Measurements from ENCODE around the gene PEMT.

The PEMT gene

GRCh38 chr17:17577373-17577772 lies 14.1 kb downstream of the PEMT start:
- Histone ChIP-seq H3F3A (ENCODE audit: insufficient read depth) (no peaks in the 10 kb centered on the region), H4K20me1 (ENCODE audit: low read depth, low read length) (no peaks in the 10 kb centered on the region), H3K4me2 (ENCODE audit: low read depth, low read length, poor library complexity, severe bottlenecking) (no peak overlapping the region), H3K4me3 (ENCODE audit: insufficient read depth, low read length, poor library complexity, severe bottlenecking) (no peak overlapping the region), H3K9me3 (ENCODE audit: insufficient read depth, low read length) (no peaks in the 10 kb centered on the region), H3K27ac (ENCODE audit: low read depth, low read length) (no peak overlapping the region), H3K79me2 (ENCODE audit: insufficient read depth, low read length) (no peaks in the 10 kb centered on the region), H3K9ac (ENCODE audit: low read length) (no peak overlapping the region), H3K27me3 (ENCODE audit: low read length) (no peaks in the 10 kb centered on the region), H3K9me2 (replicated peaks; ENCODE audit: insufficient read depth, low read length) (no peaks in the 10 kb centered on the region), H3K36me3 (ENCODE audit: low read length) (no peaks in the 10 kb centered on the region), H2AFZ (ENCODE audit: low read depth, low read length, severe bottlenecking) (no peak overlapping the region)
- TF ChIP-seq, protein P1, sequence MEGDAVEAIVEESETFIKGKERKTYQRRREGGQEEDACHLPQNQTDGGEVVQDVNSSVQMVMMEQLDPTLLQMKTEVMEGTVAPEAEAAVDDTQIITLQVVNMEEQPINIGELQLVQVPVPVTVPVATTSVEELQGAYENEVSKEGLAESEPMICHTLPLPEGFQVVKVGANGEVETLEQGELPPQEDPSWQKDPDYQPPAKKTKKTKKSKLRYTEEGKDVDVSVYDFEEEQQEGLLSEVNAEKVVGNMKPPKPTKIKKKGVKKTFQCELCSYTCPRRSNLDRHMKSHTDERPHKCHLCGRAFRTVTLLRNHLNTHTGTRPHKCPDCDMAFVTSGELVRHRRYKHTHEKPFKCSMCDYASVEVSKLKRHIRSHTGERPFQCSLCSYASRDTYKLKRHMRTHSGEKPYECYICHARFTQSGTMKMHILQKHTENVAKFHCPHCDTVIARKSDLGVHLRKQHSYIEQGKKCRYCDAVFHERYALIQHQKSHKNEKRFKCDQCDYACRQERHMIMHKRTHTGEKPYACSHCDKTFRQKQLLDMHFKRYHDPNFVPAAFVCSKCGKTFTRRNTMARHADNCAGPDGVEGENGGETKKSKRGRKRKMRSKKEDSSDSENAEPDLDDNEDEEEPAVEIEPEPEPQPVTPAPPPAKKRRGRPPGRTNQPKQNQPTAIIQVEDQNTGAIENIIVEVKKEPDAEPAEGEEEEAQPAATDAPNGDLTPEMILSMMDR (IDR thresholded peaks at IDR 0.05; ENCODE audit: insufficient read depth, low read length, poor library complexity, severe bottlenecking): no peak
- TF ChIP-seq EZH2phosphoT487 (conservative IDR thresholded peaks at IDR 0.05; ENCODE audit: low read length): no peak

- H4K20me1 ChIP-seq (ENCODE audit: low read depth, low read length): no peaks in the 10 kb centered on the region
- H3F3A ChIP-seq (ENCODE audit: insufficient read depth): no peaks in the 10 kb centered on the region
- H3K27ac ChIP-seq (ENCODE audit: low read depth, low read length): no peak overlapping the region
- no peak for TF ChIP-seq EZH2phosphoT487 (conservative IDR thresholded peaks at IDR 0.05; ENCODE audit: low read length)
- TF ChIP-seq, protein P1 (IDR thresholded peaks at IDR 0.05; ENCODE audit: insufficient read depth, low read length, poor library complexity, severe bottlenecking): no peak
- H3K9me3 ChIP-seq (ENCODE audit: insufficient read depth, low read length): no peaks in the 10 kb centered on the region
- H3K36me3 ChIP-seq (ENCODE audit: low read length): no peaks in the 10 kb centered on the region
- H3K9me2 ChIP-seq (replicated peaks; ENCODE audit: insufficient read depth, low read length): no peaks in the 10 kb centered on the region
- no peaks in the 10 kb centered on the region for H3K27me3 ChIP-seq (ENCODE audit: low read length)
- no peaks in the 10 kb centered on the region for H3K79me2 ChIP-seq (ENCODE audit: insufficient read depth, low read length)
- no peak overlapping the region for H3K9ac ChIP-seq (ENCODE audit: low read length)
- H3K4me2 ChIP-seq (ENCODE audit: low read depth, low read length, poor library complexity, severe bottlenecking): no peak overlapping the region
- no peak overlapping the region for H3K4me3 ChIP-seq (ENCODE audit: insufficient read depth, low read length, poor library complexity, severe bottlenecking)
- H2AFZ ChIP-seq (ENCODE audit: low read depth, low read length, severe bottlenecking): no peak overlapping the region
Measured at GRCh38 chr17:17576772-17577234, 14.7 kb downstream of the PEMT start.

DNA sequence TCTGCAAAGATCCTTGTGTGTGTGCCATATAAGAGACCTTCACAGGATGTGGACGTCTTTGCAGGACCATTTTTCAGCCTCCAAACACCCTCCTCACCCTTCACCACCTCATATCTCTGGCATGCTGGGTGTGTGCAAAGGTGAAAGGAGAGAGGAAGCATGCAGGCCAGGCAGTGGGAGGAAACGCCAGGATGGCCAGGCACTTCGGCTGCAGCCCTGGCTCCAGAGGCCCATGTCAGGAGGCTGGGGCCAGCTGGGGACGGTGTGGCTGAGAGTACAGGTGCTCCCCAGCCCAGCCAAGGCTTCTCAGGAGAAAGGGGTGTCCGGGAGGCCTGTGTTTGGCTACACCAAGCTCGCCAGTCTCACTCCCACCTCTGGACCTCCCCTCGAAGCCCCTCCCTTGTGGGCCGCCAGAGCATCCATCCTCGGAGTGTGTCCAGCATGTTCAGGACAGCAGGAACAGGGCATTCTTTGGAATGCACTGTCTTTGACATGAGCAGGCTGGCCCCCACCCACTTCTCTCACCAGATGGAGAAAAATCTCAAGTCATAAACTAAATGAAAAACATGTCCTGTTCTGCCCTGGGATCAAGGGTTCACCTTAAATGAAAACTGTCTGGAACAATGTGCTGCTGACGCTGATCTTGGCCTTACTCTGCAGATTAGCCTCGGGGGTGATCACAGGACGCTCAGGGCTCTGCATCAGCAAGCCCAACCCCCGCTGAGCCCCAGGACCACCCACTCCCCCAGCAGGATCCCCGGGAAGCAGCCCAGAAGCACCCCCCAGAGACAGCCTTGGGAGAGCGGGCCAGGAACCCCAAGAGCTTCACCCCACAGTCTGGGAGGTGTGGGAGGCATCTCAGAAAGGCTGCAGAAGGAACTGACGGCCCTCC lies 15.9 kb downstream of the PEMT start:
- no peak overlapping the region for H3K9ac ChIP-seq (ENCODE audit: low read length)
- no peak overlapping the region for H3K4me3 ChIP-seq (ENCODE audit: insufficient read depth, low read length, poor library complexity, severe bottlenecking)
- no peaks in the 10 kb centered on the region for H3K9me2 ChIP-seq (replicated peaks; ENCODE audit: insufficient read depth, low read length)
- H3K9me3 ChIP-seq (ENCODE audit: insufficient read depth, low read length): no peaks in the 10 kb centered on the region
- TF ChIP-seq, protein P1 (IDR thresholded peaks at IDR 0.05; ENCODE audit: insufficient read depth, low read length, poor library complexity, severe bottlenecking): no peak
- TF ChIP-seq EZH2phosphoT487 (conservative IDR thresholded peaks at IDR 0.05; ENCODE audit: low read length): no peak
- H3K36me3 ChIP-seq (ENCODE audit: low read length): no peaks in the 10 kb centered on the region
- no peak overlapping the region for H2AFZ ChIP-seq (ENCODE audit: low read depth, low read length, severe bottlenecking)
- H3K4me2 ChIP-seq (ENCODE audit: low read depth, low read length, poor library complexity, severe bottlenecking): no peak overlapping the region
- no peaks in the 10 kb centered on the region for H3K27me3 ChIP-seq (ENCODE audit: low read length)
- no peak overlapping the region for H3K27ac ChIP-seq (ENCODE audit: low read depth, low read length)
- H3F3A ChIP-seq (ENCODE audit: insufficient read depth): no peaks in the 10 kb centered on the region
- no peaks in the 10 kb centered on the region for H3K79me2 ChIP-seq (ENCODE audit: insufficient read depth, low read length)
- H4K20me1 ChIP-seq (ENCODE audit: low read depth, low read length): no peaks in the 10 kb centered on the region

All from SU-DHL-6 (cell line).